GM18873 (cell line): ENCODE measurements around the gene VSX1.

ENCODE experiments used
- ATAC-seq: cut with Tn5 transposase; IDR thresholded peaks from one replicate; pipeline ENCODE4 v1.9.1; 2021; ENCODE audit warnings: mild to moderate bottlenecking, moderate library complexity, moderate number of reproducible peaks; ENCODE audit not compliant: unreplicated experiment, low FRiP score

Gene VSX1

GRCh38 chr20:25042531-25043498 is 39.1 kb downstream of the VSX1 start:
- ATAC-seq = peak; percentile 91

- ATAC-seq = no peak
These were observed 40.0 kb downstream of the VSX1 start for GRCh38 chr20:25041813-25042530.

- no peak for ATAC-seq
These were observed 41.5 kb downstream of the VSX1 start for GRCh38 chr20:25040438-25040831.

GRCh38 chr20:25039697-25040437 is 42.1 kb downstream of the VSX1 start:
- no peak for ATAC-seq

GRCh38 chr20:25038591-25039015 is 43.3 kb downstream of the VSX1 start:
- no peak for ATAC-seq

- no peak for ATAC-seq
These were observed 43.9 kb downstream of the VSX1 start for GRCh38 chr20:25038103-25038410.

GRCh38 chr20:25037288-25038102 is 44.4 kb downstream of the VSX1 start:
- ATAC-seq = no peak

- no peak for ATAC-seq
These were observed 45.5 kb downstream of the VSX1 start for GRCh38 chr20:25036331-25036936.

GRCh38 chr20:25035921-25036320 is 46.0 kb downstream of the VSX1 start:
- no peak for ATAC-seq

- no peak for ATAC-seq
These were observed 48.0 kb downstream of the VSX1 start for GRCh38 chr20:25033924-25034300.

- no peak for ATAC-seq
These were observed 48.5 kb downstream of the VSX1 start for GRCh38 chr20:25033265-25033923.

GRCh38 chr20:25032478-25033264 is 49.3 kb downstream of the VSX1 start:
- ATAC-seq = no peak

- ATAC-seq = no peak
These were observed 49.9 kb downstream of the VSX1 start for GRCh38 chr20:25032065-25032477.

- no peak for ATAC-seq
These were observed 50.7 kb downstream of the VSX1 start for GRCh38 chr20:25031241-25031640.

GRCh38 chr20:25030649-25031207 is 51.2 kb downstream of the VSX1 start:
- ATAC-seq = no peak

- no peak for ATAC-seq
These were observed 51.8 kb downstream of the VSX1 start for GRCh38 chr20:25030007-25030648.

- no peak for ATAC-seq
These were observed 55.8 kb downstream of the VSX1 start for GRCh38 chr20:25025986-25026605.
